Lower leg skin (tissue), 4 donors: Measurements from ENCODE around the gene FZD10. TPM values are rescaled to one million over a fixed set of nuclear protein-coding genes. Genes with fewer than 3 reads are reported as not detected.

Source experiments
- DNase-seq, 2 donors: peaks; one replicate each; pipeline ENCODE4 v3.0.0-alpha.2; 2019; ENCODE audit warnings: low spot score in 2 of 2
- H3K4me3 ChIP-seq: fragments of 200-600 bp; sonication (generic); 2 replicates; pipeline ENCODE4 v1.5.1; 2017; ENCODE audit warnings: mild to moderate bottlenecking, low read depth; ENCODE audit not compliant: poor library complexity, severe bottlenecking
- POLR2A ChIP-seq, 2 donors: fragments of 450-650 bp; IDR thresholded peaks; one replicate each; pipeline ENCODE4 v1.6.1; 2016 to 2017; ENCODE audit warnings: antibody characterized with exemption in 2 of 2, mild to moderate bottlenecking in 1 of 2, moderate library complexity in 1 of 2
- WGBS, 2 donors: methylation state at CpG; one replicate each; pipeline ENCODE4 v1.1.5; 2018; 5-methylcytosine and 5-hydroxymethylcytosine counted together
- intact Hi-C: fragments of 100-400 bp; cut with DNase I; formaldehyde crosslinking; loops from one replicate; pipeline ENCODE4 v1.15.0; 2023; ENCODE audit warnings: low total_unique reads
- total RNA-seq, 4 donors: library from RNA; depleted of rRNA; stranded (reverse); fragments of >200 nt; gene quantifications; one replicate each; pipeline ENCODE4 v1.1.0, GENCODE V29; 2016
- TF ChIP-seq, protein P1 (sequence below), 3 donors: fragments of 450-650 bp; IDR thresholded peaks; one replicate each; pipeline ENCODE4 v1.5.1; 2016; ENCODE audit warnings: antibody characterized with exemption in 3 of 3, mild to moderate bottlenecking in 3 of 3, moderate library complexity in 2 of 3

Gene FZD10
- total RNA-seq, 4 donors from 2014 or later: 11.0 to 33.2 (median 19.3) TPM

DNA sequence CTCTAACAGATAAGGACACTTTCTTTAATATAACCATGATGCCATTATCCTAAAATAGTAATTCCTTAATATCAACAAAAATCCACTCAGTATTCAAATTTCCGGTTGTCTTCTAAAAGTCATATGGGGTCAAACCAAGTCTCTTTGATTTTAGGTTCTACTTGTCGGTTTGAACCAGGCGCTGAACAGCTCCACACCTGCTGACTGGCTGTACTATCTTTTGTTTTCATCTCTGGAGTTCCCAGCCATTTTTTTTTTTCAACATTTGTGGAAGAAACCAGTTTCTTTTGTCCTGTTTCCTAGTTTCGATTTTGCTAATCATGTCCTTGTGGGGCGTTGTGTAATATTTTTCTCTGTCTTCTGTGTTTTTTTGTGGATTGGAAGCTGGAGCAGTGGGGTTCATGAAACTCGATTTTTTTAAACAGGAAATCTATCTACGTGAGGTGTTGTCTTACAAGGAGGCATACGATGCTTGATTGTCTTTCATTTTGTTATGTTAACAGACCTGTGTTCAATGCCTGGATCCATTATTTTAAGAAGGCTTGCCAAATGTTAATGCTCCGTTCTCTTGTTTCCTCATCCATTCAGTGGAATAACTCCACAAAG, 50.2 kb downstream of the FZD10 start:
- TF ChIP-seq, protein P1, sequence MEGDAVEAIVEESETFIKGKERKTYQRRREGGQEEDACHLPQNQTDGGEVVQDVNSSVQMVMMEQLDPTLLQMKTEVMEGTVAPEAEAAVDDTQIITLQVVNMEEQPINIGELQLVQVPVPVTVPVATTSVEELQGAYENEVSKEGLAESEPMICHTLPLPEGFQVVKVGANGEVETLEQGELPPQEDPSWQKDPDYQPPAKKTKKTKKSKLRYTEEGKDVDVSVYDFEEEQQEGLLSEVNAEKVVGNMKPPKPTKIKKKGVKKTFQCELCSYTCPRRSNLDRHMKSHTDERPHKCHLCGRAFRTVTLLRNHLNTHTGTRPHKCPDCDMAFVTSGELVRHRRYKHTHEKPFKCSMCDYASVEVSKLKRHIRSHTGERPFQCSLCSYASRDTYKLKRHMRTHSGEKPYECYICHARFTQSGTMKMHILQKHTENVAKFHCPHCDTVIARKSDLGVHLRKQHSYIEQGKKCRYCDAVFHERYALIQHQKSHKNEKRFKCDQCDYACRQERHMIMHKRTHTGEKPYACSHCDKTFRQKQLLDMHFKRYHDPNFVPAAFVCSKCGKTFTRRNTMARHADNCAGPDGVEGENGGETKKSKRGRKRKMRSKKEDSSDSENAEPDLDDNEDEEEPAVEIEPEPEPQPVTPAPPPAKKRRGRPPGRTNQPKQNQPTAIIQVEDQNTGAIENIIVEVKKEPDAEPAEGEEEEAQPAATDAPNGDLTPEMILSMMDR (IDR thresholded peaks at IDR 0.05): no peak
- no peak for TF ChIP-seq POLR2A (IDR thresholded peaks at IDR 0.05)
- WGBS, 2 donors: 20 to 21% methylated on average over 9 of the region's 9 CpGs
- intact Hi-C loops: no loop called here
- H3K4me3 ChIP-seq: no peak overlapping the region
- DNase-seq: no peak

DNA sequence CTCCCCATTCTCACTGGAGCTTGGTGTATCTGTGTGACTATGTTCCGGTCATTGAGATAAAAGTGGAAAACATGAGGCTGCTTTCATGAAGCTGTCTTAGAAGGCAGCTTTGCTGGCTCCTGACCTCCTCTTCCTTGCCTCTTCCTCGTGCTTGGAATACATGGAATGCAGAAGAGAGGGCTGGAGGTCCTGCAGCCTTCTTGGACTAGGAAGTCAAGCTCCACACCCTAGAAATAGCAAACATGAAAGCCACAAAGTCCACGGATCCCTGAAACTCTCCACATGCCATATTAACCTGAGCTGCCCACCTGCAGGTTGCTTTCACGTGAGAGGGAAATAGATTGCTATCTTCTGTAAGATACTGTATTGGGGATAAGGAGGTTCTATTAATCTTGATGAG, 51.0 kb downstream of the FZD10 start:
- WGBS, 2 donors: 76 to 82% methylated on average over 4 of the region's 4 CpGs
- H3K4me3 ChIP-seq: no peak overlapping the region
- no peak for TF ChIP-seq POLR2A (IDR thresholded peaks at IDR 0.05)
- TF ChIP-seq, protein P1 (IDR thresholded peaks at IDR 0.05): no peak
- no peak for DNase-seq
- intact Hi-C loops: no loop called here

DNA sequence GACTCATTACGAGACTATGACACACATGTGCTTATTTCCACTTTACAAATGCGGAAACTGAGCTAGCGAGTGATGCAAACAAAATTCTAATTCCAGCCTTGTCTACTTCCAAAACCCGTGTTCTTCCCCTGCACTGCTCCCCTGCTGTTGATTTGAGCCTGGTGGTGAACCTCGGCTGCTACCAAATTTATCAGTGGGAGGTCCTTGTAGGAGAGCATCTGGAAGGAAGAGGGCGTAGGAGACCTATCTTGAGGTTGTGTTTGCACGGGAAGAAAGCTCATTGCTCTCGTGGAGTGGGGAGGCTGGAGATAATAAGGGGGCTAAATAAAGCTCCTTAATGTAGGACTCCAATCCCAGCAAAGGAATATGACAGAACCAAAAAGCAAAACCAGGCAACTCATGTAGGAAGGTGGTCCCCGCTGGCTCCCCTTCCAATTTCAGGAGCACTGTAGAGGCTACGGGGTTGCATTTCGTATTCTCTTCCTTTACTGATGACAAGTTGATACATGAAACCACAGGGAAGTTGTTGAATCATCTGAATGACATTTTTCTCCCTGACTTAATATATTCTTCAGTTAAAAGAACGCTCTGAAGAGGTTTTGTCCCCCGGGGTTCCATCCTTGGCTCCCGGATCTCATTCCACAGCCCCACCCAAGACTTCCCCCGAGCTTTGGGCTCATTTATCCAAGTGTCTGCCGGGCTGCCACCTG, 52.6 kb downstream of the FZD10 start:
- DNase-seq: no peak

More for the DNA sequence above, 52.6 kb downstream of the FZD10 start:
- H3K4me3 ChIP-seq: no peak overlapping the region
- no peak for TF ChIP-seq POLR2A (IDR thresholded peaks at IDR 0.05)
- TF ChIP-seq, protein P1 (IDR thresholded peaks at IDR 0.05): no peak
- 21 to 27% methylated on average over 16 of the region's 16 CpGs for whole genome bisulfite sequencing, 2 donors
- intact Hi-C loops: no loop called here

Other genes starting within 250 kb of the FZD10 start
- 1 to 10 TPM in 1 of 4 donors, not detected in 3; 1.3 TPM for gene PIWIL1, start 175.4 kb downstream of the FZD10 start, total RNA-seq